Mucosa of gallbladder (tissue), 1 donor: ENCODE results near the gene TIGD4. TPM values are rescaled to one million over a fixed set of nuclear protein-coding genes. Genes with fewer than 3 reads are reported as not detected.

ENCODE experiments used
- DNase-seq: peaks from one replicate; pipeline ENCODE4 v3.0.0-alpha.2; 2020; ENCODE audit warnings: low spot score
- total RNA-seq: library from RNA; stranded (reverse); gene quantifications from one replicate; pipeline ENCODE4 v1.2.1, GENCODE V29; 2021
- donor health status: DM: no; HTN: no; CAD: no.

TIGD4 gene
- total RNA-seq, 1 donor from 2014 or later, result 0.92 TPM

DNA sequence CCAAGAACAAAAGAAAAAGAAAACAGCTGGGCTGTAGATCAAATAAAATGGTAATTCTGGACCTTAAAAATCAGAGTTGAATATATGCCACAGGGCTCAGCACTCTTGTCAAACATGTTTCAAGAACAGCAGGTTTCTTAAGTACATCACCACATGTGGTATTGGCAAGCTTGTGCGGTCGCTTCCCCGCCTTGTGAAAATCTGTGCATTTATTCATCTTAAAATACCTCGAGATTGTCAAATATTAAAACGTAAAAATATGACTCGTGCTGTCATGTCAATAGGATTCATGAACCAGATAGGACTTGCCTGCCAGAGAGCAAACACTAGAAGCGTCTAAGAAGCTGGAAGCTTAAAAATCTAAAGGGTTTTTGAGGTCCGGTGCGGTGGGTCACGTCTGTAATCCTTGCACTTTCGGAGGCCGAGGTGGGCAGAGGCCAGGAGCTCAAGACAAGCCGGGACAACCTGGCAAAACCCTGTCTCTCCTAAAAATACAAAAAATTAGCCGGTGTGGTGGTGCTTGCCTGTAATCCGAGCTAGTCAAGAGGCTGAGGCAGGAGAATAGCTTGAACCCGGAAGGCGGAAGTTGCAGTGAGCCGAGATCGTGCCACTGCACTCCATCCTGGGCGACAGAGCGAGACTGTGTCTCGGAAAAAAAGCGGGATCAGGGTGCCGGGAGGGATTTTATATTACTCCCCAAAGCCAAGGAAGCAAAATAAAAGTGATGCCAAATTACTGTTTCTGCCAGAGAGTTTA is 59.6 kb downstream of the TIGD4 start:
- DNase-seq, result no peak

Other genes starting within 250 kb of the TIGD4 start
- gene FBXW7, start 243.6 kb downstream of the TIGD4 start, total RNA-seq, result 29.7 TPM
- 2.2 TPM for gene TMEM154, start 99.7 kb downstream of the TIGD4 start, total RNA-seq
- 44.4 TPM for gene ARFIP1, start 224 bp upstream of the TIGD4 start, total RNA-seq
- gene FHDC1, start 156.6 kb upstream of the TIGD4 start, total RNA-seq, result 23.6 TPM